ENCODE measurements around the gene MTR. TPM values are rescaled to one million over a fixed set of nuclear protein-coding genes. Genes with fewer than 3 reads are reported as not detected.
"Not testable (repeated sequence)": the region's sequence is repeated elsewhere in the genome, so short reads cannot be mapped to it uniquely, and the experiment has no call there.

MTR gene
- total RNA-seq, 1 experiment from 2014 or later, result 26.3 TPM

- H3K9me3 Mint-ChIP-seq (ENCODE audit: unreplicated experiment), result no peaks in the 10 kb centered on the region
- TF ChIP-seq, protein P1, sequence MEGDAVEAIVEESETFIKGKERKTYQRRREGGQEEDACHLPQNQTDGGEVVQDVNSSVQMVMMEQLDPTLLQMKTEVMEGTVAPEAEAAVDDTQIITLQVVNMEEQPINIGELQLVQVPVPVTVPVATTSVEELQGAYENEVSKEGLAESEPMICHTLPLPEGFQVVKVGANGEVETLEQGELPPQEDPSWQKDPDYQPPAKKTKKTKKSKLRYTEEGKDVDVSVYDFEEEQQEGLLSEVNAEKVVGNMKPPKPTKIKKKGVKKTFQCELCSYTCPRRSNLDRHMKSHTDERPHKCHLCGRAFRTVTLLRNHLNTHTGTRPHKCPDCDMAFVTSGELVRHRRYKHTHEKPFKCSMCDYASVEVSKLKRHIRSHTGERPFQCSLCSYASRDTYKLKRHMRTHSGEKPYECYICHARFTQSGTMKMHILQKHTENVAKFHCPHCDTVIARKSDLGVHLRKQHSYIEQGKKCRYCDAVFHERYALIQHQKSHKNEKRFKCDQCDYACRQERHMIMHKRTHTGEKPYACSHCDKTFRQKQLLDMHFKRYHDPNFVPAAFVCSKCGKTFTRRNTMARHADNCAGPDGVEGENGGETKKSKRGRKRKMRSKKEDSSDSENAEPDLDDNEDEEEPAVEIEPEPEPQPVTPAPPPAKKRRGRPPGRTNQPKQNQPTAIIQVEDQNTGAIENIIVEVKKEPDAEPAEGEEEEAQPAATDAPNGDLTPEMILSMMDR (IDR thresholded peaks at IDR 0.05; ENCODE audit: insufficient read depth in 1 of 2, low read depth in 1 of 2, low read length in 1 of 2, severe bottlenecking in 1 of 2, unreplicated experiment in 1 of 2), result no peak
- H3K4me1 Mint-ChIP-seq (ENCODE audit: low read depth, unreplicated experiment), result no peaks in the 10 kb centered on the region
- no TSS peak for BruUV-seq (replicated peaks)
- ChIA-PET POLR2A (no interaction called here), CTCF (no interaction called here)
- no peaks in the 10 kb centered on the region for H3K4me1 ChIP-seq
- H3K9me3 ChIP-seq, result no peaks in the 10 kb centered on the region
- no peak overlapping the region for H3K4me3 ChIP-seq (ENCODE audit: low read depth, low read length)
- H3K27me3 ChIP-seq (replicated peaks; ENCODE audit: control insufficient read depth, insufficient read depth, low read length), result no peaks in the 10 kb centered on the region
- H3K27me3 Mint-ChIP-seq (ENCODE audit: insufficient read depth, unreplicated experiment), result no peaks in the 10 kb centered on the region
- H3K36me3 ChIP-seq (ENCODE audit: control insufficient read depth, insufficient read depth, low read length), result no peaks in the 10 kb centered on the region
- no peak for DNase-seq
- no peak overlapping the region for H3K27ac Mint-ChIP-seq (ENCODE audit: unreplicated experiment)
- no peak overlapping the region for H3K4me3 Mint-ChIP-seq (ENCODE audit: unreplicated experiment)
- intact Hi-C loops (cut with micrococcal nuclease; ENCODE audit: unreplicated experiment), result no loop called here
- H3K36me3 Mint-ChIP-seq (ENCODE audit: insufficient read depth, unreplicated experiment), result peaks cover 10% of the 10 kb centered on the region
Measured at GRCh38 chr1:236853921-236854604, 59.0 kb downstream of the MTR start.

DNA sequence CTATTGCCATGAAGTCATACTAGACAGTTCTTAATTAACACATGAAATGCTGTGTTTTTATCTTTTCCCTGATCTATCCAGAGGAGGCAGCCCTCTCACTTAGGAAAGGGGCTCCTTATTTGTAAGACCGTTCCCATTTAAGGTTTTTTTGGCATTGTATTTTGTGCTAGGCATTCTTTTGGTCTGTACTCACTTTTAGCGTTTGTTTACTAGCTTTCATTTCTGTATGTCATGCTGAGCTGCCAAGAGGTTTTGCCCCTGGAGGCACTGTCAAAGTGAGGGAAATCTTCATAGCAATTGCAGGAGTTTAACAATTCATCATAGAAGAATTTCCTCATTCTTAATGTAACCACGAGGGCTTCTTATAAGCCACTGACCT is 59.5 kb downstream of the MTR start:
- no peaks in the 10 kb centered on the region for H3K4me1 Mint-ChIP-seq (ENCODE audit: low read depth, unreplicated experiment)
- intact Hi-C loops (cut with micrococcal nuclease; ENCODE audit: unreplicated experiment), result no loop called here
- ChIA-PET POLR2A (no interaction called here), CTCF (no interaction called here)
- no peaks in the 10 kb centered on the region for H3K9me3 Mint-ChIP-seq (ENCODE audit: unreplicated experiment)
- no peak overlapping the region for H3K27ac Mint-ChIP-seq (ENCODE audit: unreplicated experiment)
- no peaks in the 10 kb centered on the region for H3K27me3 Mint-ChIP-seq (ENCODE audit: insufficient read depth, unreplicated experiment)
- TF ChIP-seq, protein P1 (IDR thresholded peaks at IDR 0.05; ENCODE audit: insufficient read depth in 1 of 2, low read depth in 1 of 2, low read length in 1 of 2, severe bottlenecking in 1 of 2, unreplicated experiment in 1 of 2), result no peak
- H3K9me3 ChIP-seq, result no peaks in the 10 kb centered on the region
- H3K4me1 ChIP-seq, result no peaks in the 10 kb centered on the region
- no TSS peak for BruUV-seq (replicated peaks)
- no peak overlapping the region for H3K4me3 Mint-ChIP-seq (ENCODE audit: unreplicated experiment)
- H3K36me3 ChIP-seq (ENCODE audit: control insufficient read depth, insufficient read depth, low read length), result no peaks in the 10 kb centered on the region
- peaks cover 10% of the 10 kb centered on the region for H3K36me3 Mint-ChIP-seq (ENCODE audit: insufficient read depth, unreplicated experiment)
- H3K27me3 ChIP-seq (replicated peaks; ENCODE audit: control insufficient read depth, insufficient read depth, low read length), result no peaks in the 10 kb centered on the region
- no peak overlapping the region for H3K4me3 ChIP-seq (ENCODE audit: low read depth, low read length)
- no peak for DNase-seq

- H3K4me3 Mint-ChIP-seq (ENCODE audit: unreplicated experiment); H3K4me1 Mint-ChIP-seq (ENCODE audit: low read depth, unreplicated experiment); H3K27me3 Mint-ChIP-seq (ENCODE audit: insufficient read depth, unreplicated experiment); H3K27me3 ChIP-seq (replicated peaks; ENCODE audit: control insufficient read depth, insufficient read depth, low read length); POLR2A ChIA-PET; intact Hi-C loops (cut with micrococcal nuclease; ENCODE audit: unreplicated experiment); DNase-seq; H3K9me3 Mint-ChIP-seq (ENCODE audit: unreplicated experiment); CTCF ChIA-PET; H3K27ac Mint-ChIP-seq (ENCODE audit: unreplicated experiment); BruUV-seq (replicated peaks); H3K4me1 ChIP-seq; H3K4me3 ChIP-seq (ENCODE audit: low read depth, low read length); H3K36me3 ChIP-seq (ENCODE audit: control insufficient read depth, insufficient read depth, low read length); H3K9me3 ChIP-seq: not testable (repeated sequence)
- peaks cover 22% of the 10 kb centered on the region for H3K36me3 Mint-ChIP-seq (ENCODE audit: insufficient read depth, unreplicated experiment)
Measured at GRCh38 chr1:236856649-236857048, 61.6 kb downstream of the MTR start.

- no peaks in the 10 kb centered on the region for H3K9me3 Mint-ChIP-seq (ENCODE audit: unreplicated experiment)
- CTCF ChIA-PET, result no interaction called here
- POLR2A ChIA-PET, result no interaction called here
- Histone ChIP-seq H3K4me3 (ENCODE audit: low read depth, low read length) (no peak overlapping the region), H3K27me3 (replicated peaks; ENCODE audit: control insufficient read depth, insufficient read depth, low read length) (no peaks in the 10 kb centered on the region), H3K36me3 (ENCODE audit: control insufficient read depth, insufficient read depth, low read length) (no peaks in the 10 kb centered on the region), H3K4me1 (no peaks in the 10 kb centered on the region), H3K9me3 (no peaks in the 10 kb centered on the region)
- no peaks in the 10 kb centered on the region for H3K27me3 Mint-ChIP-seq (ENCODE audit: insufficient read depth, unreplicated experiment)
- no peak overlapping the region for H3K4me3 Mint-ChIP-seq (ENCODE audit: unreplicated experiment)
- TF ChIP-seq, protein P1 (IDR thresholded peaks at IDR 0.05; ENCODE audit: insufficient read depth in 1 of 2, low read depth in 1 of 2, low read length in 1 of 2, severe bottlenecking in 1 of 2, unreplicated experiment in 1 of 2), result no peak
- intact Hi-C loops (cut with micrococcal nuclease; ENCODE audit: unreplicated experiment), result no loop called here
- no peak for DNase-seq
- peaks cover 28% of the 10 kb centered on the region for H3K36me3 Mint-ChIP-seq (ENCODE audit: insufficient read depth, unreplicated experiment)
- no peaks in the 10 kb centered on the region for H3K4me1 Mint-ChIP-seq (ENCODE audit: low read depth, unreplicated experiment)
- no peak overlapping the region for H3K27ac Mint-ChIP-seq (ENCODE audit: unreplicated experiment)
- no TSS peak for BruUV-seq (replicated peaks)
Measured at GRCh38 chr1:236858165-236858564, 63.1 kb downstream of the MTR start.

Measured in Caco-2 (cell line).